K562 (cell line): ENCODE measurements around the gene HERC3. TPM values are rescaled to one million over a fixed set of nuclear protein-coding genes. Genes with fewer than 3 reads are reported as not detected.

ENCODE experiments used
- ATAC-seq: fragments of 200-7000 bp; cut with Tn5 transposase; 3 replicates; pipeline ENCODE4 v1.9.1; 2020; ENCODE audit warnings: moderate library complexity
- BruUV-seq: library from RNA; stranded (reverse); fragments of 400-500 nt; replicated peaks from 2 replicates; lab custom pipeline; 2021; lab: Mats Ljungman, UMichigan
- CTCF ChIA-PET: fragments of 300-600 bp; formaldehyde crosslinking; extraction: SDS; loops from one replicate; lab custom pipeline; 2021; ENCODE audit warnings: low intra/inter-chr PET ratio; lab: Yijun Ruan, JAX
- POLR2A ChIA-PET: fragments of 300-600, 350-650 bp; sonication (Branson Sonifier 250); formaldehyde crosslinking; extraction: SDS; loops from one replicate; lab custom pipeline; 2021; ENCODE audit warnings: antibody characterized with exemption, inconsistent platforms; lab: Yijun Ruan, JAX
- DNase-seq, 4 experiments: peaks; one replicate each; pipeline versions ENCODE4 v3.0.0 to v3.0.0-alpha.2; 2011 to 2018; ENCODE audit warnings: low spot score in 3 of 4, mixed read lengths in 3 of 4; ENCODE audit errors: extremely low read depth in 1 of 4
- FAIRE-seq: peaks from 2 replicates; lab custom pipeline; 2011; peaks lifted over from hg19 to GRCh38; lab: Jason Lieb, UNC
- H2AFZ ChIP-seq: 2 replicates; pipeline ENCODE4 v1.6.0; 2011; ENCODE audit warnings: low read depth, low read length, control low read depth, inconsistent platforms
- H3K27ac ChIP-seq: fragments of 200-600 bp; 3 replicates; pipeline ENCODE4 v1.8.0; 2011; ENCODE audit warnings: low read depth, mild to moderate bottlenecking, control low read depth, inconsistent platforms, low read length, moderate library complexity, mixed read lengths; ENCODE audit errors: extremely low read depth
- H3K27me3 ChIP-seq, 2 experiments: fragments of 300-600 bp in 1 of 2; 2 replicates in 1 of 2; 3 replicates in 1 of 2; pipeline versions ENCODE4 v1.6.0 to v1.8.0; 2011; ENCODE audit warnings: inconsistent platforms in 2 of 2, low read length in 2 of 2, mild to moderate bottlenecking in 1 of 2, mixed read lengths in 1 of 2, moderate library complexity in 1 of 2; ENCODE audit not compliant: control insufficient read depth in 2 of 2, insufficient read depth in 2 of 2
- H3K36me3 ChIP-seq: fragments of 300-600 bp; 3 replicates; pipeline ENCODE4 v1.8.0; 2011; ENCODE audit warnings: mild to moderate bottlenecking, low read length, inconsistent platforms; ENCODE audit not compliant: control insufficient read depth, insufficient read depth
- H3K4me1 ChIP-seq, 2 experiments: fragments of 200-600 bp in 1 of 2; replicated peaks in 1 of 2; 2 replicates in 1 of 2; 3 replicates in 1 of 2; pipeline versions ENCODE4 v1.5.1 to v1.8.0; 2011; ENCODE audit warnings: inconsistent platforms in 2 of 2, low read length in 2 of 2, mild to moderate bottlenecking in 1 of 2, mixed read lengths in 1 of 2, moderate library complexity in 1 of 2; ENCODE audit not compliant: control insufficient read depth in 2 of 2, insufficient read depth in 2 of 2
- H3K4me2 ChIP-seq: 2 replicates; pipeline ENCODE4 v1.6.1; 2011; ENCODE audit warnings: low read length, control low read depth, inconsistent platforms, mixed read lengths; ENCODE audit not compliant: insufficient read depth
- H3K4me3 ChIP-seq: fragments of 200-600 bp; sonication (generic), shearing (Covaris generic); 2 replicates; pipeline ENCODE4 v1.5.1; 2016; ENCODE audit warnings: control low read depth, inconsistent platforms
- H3K79me2 ChIP-seq: fragments of 200-600 bp; 3 replicates; pipeline ENCODE4 v1.8.0; 2011; ENCODE audit warnings: low read length, inconsistent platforms; ENCODE audit not compliant: control insufficient read depth, insufficient read depth
- H3K9ac ChIP-seq, 2 experiments: 2 replicates each; pipeline versions ENCODE4 v1.6.0 to v1.6.1; 2011; ENCODE audit warnings: low read depth in 2 of 2, low read length in 2 of 2, control low read depth in 1 of 2, inconsistent platforms in 1 of 2, mild to moderate bottlenecking in 1 of 2, mixed read lengths in 1 of 2; ENCODE audit not compliant: insufficient read depth in 1 of 2
- H3K9me1 ChIP-seq: one replicate; pipeline ENCODE4 v1.6.0; 2011; ENCODE audit warnings: inconsistent platforms, mild to moderate bottlenecking, low read length, moderate library complexity; ENCODE audit not compliant: control insufficient read depth, insufficient read depth
- H3K9me3 ChIP-seq: replicated peaks from 2 replicates; pipeline ENCODE4 v1.5.1; 2011; ENCODE audit warnings: low read depth, low read length, inconsistent platforms; ENCODE audit not compliant: control insufficient read depth, insufficient read depth
- H4K20me1 ChIP-seq: replicated peaks from 2 replicates; pipeline ENCODE4 v1.6.1; 2011; ENCODE audit warnings: low read length, inconsistent platforms, mixed read lengths; ENCODE audit not compliant: control insufficient read depth, insufficient read depth
- HMG20A ChIP-seq: fragments of 450-650 bp; formaldehyde crosslinking; conservative IDR thresholded peaks from 2 replicates; pipeline ENCODE4 v1.4.0; 2020; ENCODE audit warnings: mild to moderate bottlenecking, mixed read lengths
- MCM2 ChIP-seq: fragments of 450-650 bp; IDR thresholded peaks from 2 replicates; pipeline ENCODE4 v1.6.1; 2017; ENCODE audit warnings: low read depth, mild to moderate bottlenecking
- NCOA4 ChIP-seq: fragments of 450-650 bp; IDR thresholded peaks from 2 replicates; pipeline ENCODE4 v1.6.1; 2018; ENCODE audit warnings: mild to moderate bottlenecking; ENCODE audit not compliant: partially characterized antibody
- STAT5B ChIP-seq: fragments of 250-450 bp; sonication (Bioruptor Pico); IDR thresholded peaks from 2 replicates; pipeline ENCODE4 v1.8.0; 2021; ENCODE audit warnings: mild to moderate bottlenecking, inconsistent platforms
- TCF7 ChIP-seq: sonication (generic); IDR thresholded peaks from 2 replicates; pipeline ENCODE4 v1.6.1; 2016; ENCODE audit warnings: antibody characterized with exemption, borderline replicate concordance
- YBX1 ChIP-seq: fragments of 450-650 bp; IDR thresholded peaks from 2 replicates; pipeline ENCODE4 v1.7.1; 2016; ENCODE audit warnings: mild to moderate bottlenecking
- ZBTB17 ChIP-seq: fragments of 450-650 bp; formaldehyde crosslinking; IDR thresholded peaks from 2 replicates; pipeline ENCODE4 v1.4.0; 2020; ENCODE audit warnings: mild to moderate bottlenecking
- WGBS: fragments of 100-300 bp; shearing (Covaris generic); methylation state at CpG from one replicate; pipeline ENCODE4 v1.1.6; 2016; ENCODE audit warnings: low coverage, mixed read lengths; ENCODE audit not compliant: insufficient coverage; ENCODE audit errors: missing lambda C conversion rate; 5-methylcytosine and 5-hydroxymethylcytosine counted together
- in situ Hi-C: fragments of 300-500 bp; cut with MboI; formaldehyde crosslinking; loops from 4 replicates; pipeline ENCODE4 v1.15.0; 2018; ENCODE audit warnings: inconsistent platforms, mixed read lengths
- intact Hi-C: fragments of 100-400 bp; cut with micrococcal nuclease; formaldehyde crosslinking; loops from 2 replicates; pipeline ENCODE4 v1.14.2; 2022
- polyA plus RNA-seq, 8 experiments: library from polyadenylated mRNA; depleted of rRNA in 4 of 8; stranded (reverse) in 5 of 8; unstranded in 3 of 8; fragments of >200 nt; fragmentation: Nextera tagmentation in 2 of 8; fragmentation: Illumina TruSeq in 1 of 8; extraction: Ambion mirVana in 2 of 8; extraction: Trizol in 1 of 8; gene quantifications; 2 replicates each; pipeline versions ENCODE4 v1.2.1 to v1.2.3, GENCODE V29; 2011 to 2014; ENCODE audit warnings: inconsistent platforms in 1 of 8, missing spikeins in 1 of 8
- total RNA-seq, 7 experiments: library from RNA; depleted of rRNA in 6 of 7; stranded (reverse); fragments of >200 nt in 6 of 7; fragmentation: Illumina TruSeq in 2 of 7; extraction: Trizol in 2 of 7; gene quantifications; 2 replicates each; pipeline versions ENCODE4 v1.2.1 to v1.2.3, GENCODE V29; 2011 to 2021; ENCODE audit warnings: low replicate concordance in 1 of 7
- TF ChIP-seq, protein P1 (sequence below): conservative IDR thresholded peaks from 2 replicates; pipeline ENCODE4 v1.6.1; 2011; ENCODE audit warnings: low read depth, mild to moderate bottlenecking, low read length; ENCODE audit not compliant: control insufficient read depth
- TF ChIP-seq, protein P2 (sequence below): fragments of 250-450 bp; sonication (Bioruptor Pico); IDR thresholded peaks from 2 replicates; pipeline ENCODE4 v1.5.0; 2021
- TF ChIP-seq, protein P3 (sequence below): sonication (generic); formaldehyde crosslinking; IDR thresholded peaks from 2 replicates; pipeline ENCODE4 v1.8.0; 2022; ENCODE audit warnings: missing genetic modification reagents, mild to moderate bottlenecking, borderline replicate concordance
- TF ChIP-seq, protein P4 (sequence below): sonication (generic); IDR thresholded peaks from 2 replicates; pipeline ENCODE4 v1.6.1; 2016
- TF ChIP-seq, protein P5 (sequence below): sonication (generic); formaldehyde crosslinking; IDR thresholded peaks from 2 replicates; pipeline ENCODE4 v1.8.0; 2022; ENCODE audit warnings: missing genetic modification reagents, mild to moderate bottlenecking, moderate library complexity, borderline replicate concordance

The HERC3 gene
- total and polyA plus RNA-seq, 9 of the 15 experiments (the other 6 are each of a cell fraction or from before 2014, with no cell fraction given): 1.8 to 13.1 (median 7.6) TPM

DNA sequence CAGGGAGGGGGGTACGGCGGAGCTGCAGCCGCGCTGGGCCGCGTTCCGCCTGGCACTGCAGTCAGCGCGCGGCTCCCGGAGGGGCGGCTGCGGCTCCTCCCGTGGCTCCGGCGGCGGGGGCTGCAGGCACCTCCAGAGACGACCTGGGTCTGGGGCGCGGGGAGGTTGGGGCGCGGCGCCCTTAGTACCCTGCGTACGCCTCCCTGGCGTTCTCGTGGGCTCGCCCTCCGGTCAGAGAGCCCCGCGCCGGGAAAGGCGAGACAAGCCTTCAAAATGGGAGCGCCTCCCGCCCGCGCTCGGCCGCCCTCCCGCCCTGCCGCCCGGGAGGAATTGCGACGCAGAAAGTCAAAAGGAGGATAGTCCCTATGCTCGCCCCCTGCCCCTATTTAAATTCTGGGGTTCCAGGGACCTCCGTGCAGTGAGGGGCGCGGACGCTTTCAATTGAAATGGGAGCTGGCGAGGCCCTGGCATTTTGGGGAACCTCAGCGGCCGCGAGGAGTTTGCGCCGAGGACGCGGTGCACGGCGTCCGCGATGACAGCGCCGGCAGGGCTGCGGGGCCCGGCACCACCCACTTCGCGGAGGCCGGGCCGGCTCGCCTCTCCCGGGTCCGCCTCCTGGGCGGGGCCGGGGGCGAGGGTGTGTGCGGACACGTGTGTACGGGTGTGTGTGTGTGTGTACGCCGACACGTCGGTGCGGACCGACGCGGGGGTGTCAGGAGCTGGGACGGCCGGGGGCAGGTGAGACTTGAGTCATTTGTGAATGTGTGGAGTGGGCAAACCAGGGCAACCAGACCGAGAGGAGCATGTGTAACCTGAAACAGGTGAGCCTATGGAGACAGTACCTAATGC lies 544 bp downstream of the HERC3 start (continued):
- no peak for TF ChIP-seq NCOA4
- TF ChIP-seq, protein P1, sequence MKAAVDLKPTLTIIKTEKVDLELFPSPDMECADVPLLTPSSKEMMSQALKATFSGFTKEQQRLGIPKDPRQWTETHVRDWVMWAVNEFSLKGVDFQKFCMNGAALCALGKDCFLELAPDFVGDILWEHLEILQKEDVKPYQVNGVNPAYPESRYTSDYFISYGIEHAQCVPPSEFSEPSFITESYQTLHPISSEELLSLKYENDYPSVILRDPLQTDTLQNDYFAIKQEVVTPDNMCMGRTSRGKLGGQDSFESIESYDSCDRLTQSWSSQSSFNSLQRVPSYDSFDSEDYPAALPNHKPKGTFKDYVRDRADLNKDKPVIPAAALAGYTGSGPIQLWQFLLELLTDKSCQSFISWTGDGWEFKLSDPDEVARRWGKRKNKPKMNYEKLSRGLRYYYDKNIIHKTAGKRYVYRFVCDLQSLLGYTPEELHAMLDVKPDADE: no peak; the same call in 1 of the 2 replicates
- TF ChIP-seq, protein P2, sequence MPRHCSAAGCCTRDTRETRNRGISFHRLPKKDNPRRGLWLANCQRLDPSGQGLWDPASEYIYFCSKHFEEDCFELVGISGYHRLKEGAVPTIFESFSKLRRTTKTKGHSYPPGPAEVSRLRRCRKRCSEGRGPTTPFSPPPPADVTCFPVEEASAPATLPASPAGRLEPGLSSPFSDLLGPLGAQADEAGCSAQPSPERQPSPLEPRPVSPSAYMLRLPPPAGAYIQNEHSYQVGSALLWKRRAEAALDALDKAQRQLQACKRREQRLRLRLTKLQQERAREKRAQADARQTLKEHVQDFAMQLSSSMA (CRISPR knock-in tag): 0 out of 2 replicates have a peak, but pooled peaks have one; percentile 17
- no peak for TF ChIP-seq ZBTB17 (CRISPR knock-in tag)
- no peak for TF ChIP-seq TCF7

GRCh38 chr4:88597970-88598660 lies 5.8 kb downstream of the HERC3 start:
- DNase-seq: no peak
- Histone ChIP-seq H3K9me3 (no peaks in the 10 kb centered on the region), H3K79me2 (peaks cover 3% of the 10 kb centered on the region; the same call in 1 of the 3 replicates), H4K20me1 (peaks cover 4% of the 10 kb centered on the region; the same call in 1 of the 2 replicates), H3K9me1 (no peaks in the 10 kb centered on the region), H3K36me3 (peaks cover 3% of the 10 kb centered on the region; the same call in 1 of the 3 replicates), H3K27me3 (no peaks in the 10 kb centered on the region), H3K4me3 (no peak overlapping the region), H2AFZ (no peak overlapping the region), H3K9ac (no peak overlapping the region), H3K27ac (no peak overlapping the region), H3K4me2 (no peak overlapping the region), H3K4me1 (peaks cover 2 to 15% of the 10 kb centered on the region in 2 experiments)
- intact Hi-C loops: no loop called here
- 7% methylated on average over 3 of the region's 3 CpGs for WGBS
- ATAC-seq: no peak
- BruUV-seq: no TSS peak
- FAIRE-seq: no peak
- in situ Hi-C loops: no loop called here
- CTCF ChIA-PET: no interaction called here
- POLR2A ChIA-PET: interaction anchor here (0.6 to 1.0 kb wide), 2 partner anchors 10 to 237 kb away, joined by 3 to 4 read pairs; no protein-coding TSS in a partner anchor
- TF ChIP-seq STAT5B (CRISPR knock-in tag) (no peak), YBX1 (no peak), MCM2 (no peak), HMG20A (CRISPR knock-in tag) (no peak)
- TF ChIP-seq, protein P3, sequence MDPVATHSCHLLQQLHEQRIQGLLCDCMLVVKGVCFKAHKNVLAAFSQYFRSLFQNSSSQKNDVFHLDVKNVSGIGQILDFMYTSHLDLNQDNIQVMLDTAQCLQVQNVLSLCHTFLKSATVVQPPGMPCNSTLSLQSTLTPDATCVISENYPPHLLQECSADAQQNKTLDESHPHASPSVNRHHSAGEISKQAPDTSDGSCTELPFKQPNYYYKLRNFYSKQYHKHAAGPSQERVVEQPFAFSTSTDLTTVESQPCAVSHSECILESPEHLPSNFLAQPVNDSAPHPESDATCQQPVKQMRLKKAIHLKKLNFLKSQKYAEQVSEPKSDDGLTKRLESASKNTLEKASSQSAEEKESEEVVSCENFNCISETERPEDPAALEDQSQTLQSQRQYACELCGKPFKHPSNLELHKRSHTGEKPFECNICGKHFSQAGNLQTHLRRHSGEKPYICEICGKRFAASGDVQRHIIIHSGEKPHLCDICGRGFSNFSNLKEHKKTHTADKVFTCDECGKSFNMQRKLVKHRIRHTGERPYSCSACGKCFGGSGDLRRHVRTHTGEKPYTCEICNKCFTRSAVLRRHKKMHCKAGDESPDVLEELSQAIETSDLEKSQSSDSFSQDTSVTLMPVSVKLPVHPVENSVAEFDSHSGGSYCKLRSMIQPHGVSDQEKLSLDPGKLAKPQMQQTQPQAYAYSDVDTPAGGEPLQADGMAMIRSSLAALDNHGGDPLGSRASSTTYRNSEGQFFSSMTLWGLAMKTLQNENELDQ: no peak
- TF ChIP-seq, protein P4, sequence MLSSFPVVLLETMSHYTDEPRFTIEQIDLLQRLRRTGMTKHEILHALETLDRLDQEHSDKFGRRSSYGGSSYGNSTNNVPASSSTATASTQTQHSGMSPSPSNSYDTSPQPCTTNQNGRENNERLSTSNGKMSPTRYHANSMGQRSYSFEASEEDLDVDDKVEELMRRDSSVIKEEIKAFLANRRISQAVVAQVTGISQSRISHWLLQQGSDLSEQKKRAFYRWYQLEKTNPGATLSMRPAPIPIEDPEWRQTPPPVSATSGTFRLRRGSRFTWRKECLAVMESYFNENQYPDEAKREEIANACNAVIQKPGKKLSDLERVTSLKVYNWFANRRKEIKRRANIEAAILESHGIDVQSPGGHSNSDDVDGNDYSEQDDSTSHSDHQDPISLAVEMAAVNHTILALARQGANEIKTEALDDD: no peak
- TF ChIP-seq, protein P5, sequence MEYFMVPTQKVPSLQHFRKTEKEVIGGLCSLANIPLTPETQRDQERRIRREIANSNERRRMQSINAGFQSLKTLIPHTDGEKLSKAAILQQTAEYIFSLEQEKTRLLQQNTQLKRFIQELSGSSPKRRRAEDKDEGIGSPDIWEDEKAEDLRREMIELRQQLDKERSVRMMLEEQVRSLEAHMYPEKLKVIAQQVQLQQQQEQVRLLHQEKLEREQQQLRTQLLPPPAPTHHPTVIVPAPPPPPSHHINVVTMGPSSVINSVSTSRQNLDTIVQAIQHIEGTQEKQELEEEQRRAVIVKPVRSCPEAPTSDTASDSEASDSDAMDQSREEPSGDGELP (CRISPR knock-in tag): no peak
